ENCODE results near the gene SPACA6.
"Not testable (repeated sequence)": the region's sequence is repeated elsewhere in the genome, so short reads cannot be mapped to it uniquely, and the experiment has no call there.

SPACA6 gene

GRCh38 chr19:51668216-51668615, 24.9 kb upstream of the SPACA6 start:
- Histone ChIP-seq H3K23ac (ENCODE audit: low read depth, low read length, poor library complexity) (no peak overlapping the region), H3K36me3 (replicated peaks in 1 of 2; ENCODE audit: control insufficient read depth in 2 of 2, insufficient read depth in 2 of 2, low read length in 2 of 2) (no peaks in the 10 kb centered on the region), H3K18ac (ENCODE audit: low read length) (no peak overlapping the region), H2BK15ac (ENCODE audit: low read length) (no peak overlapping the region), H3K4me2 (ENCODE audit: insufficient read depth, low read length, poor library complexity, severe bottlenecking) (no peak overlapping the region), H4K8ac (ENCODE audit: low read depth, low read length) (no peak overlapping the region), H3K79me1 (ENCODE audit: low read depth, low read length) (no peaks in the 10 kb centered on the region), H2AFZ (ENCODE audit: low read length) (no peak overlapping the region), H2BK120ac (ENCODE audit: low read depth, low read length) (no peak overlapping the region), H2AK5ac (ENCODE audit: low read depth, low read length) (no peak overlapping the region), H3K4me1 (ENCODE audit: control insufficient read depth in 2 of 2, insufficient read depth in 1 of 2, low read depth in 1 of 2, low read length in 2 of 2) (no peaks in the 10 kb centered on the region), H2BK12ac (ENCODE audit: low read length) (no peak overlapping the region), H3K27ac (replicated peaks; ENCODE audit: low read length) (no peak overlapping the region), H3K9me3 (replicated peaks in 1 of 2; ENCODE audit: control insufficient read depth in 2 of 2, insufficient read depth in 1 of 2, low read depth in 1 of 2, low read length in 2 of 2) (no peaks in the 10 kb centered on the region), H2BK5ac (ENCODE audit: low read length) (no peak overlapping the region), H3K4ac (ENCODE audit: low read length) (no peak overlapping the region), H3K9ac (ENCODE audit: low read depth, low read length, poor library complexity) (no peak overlapping the region), H4K91ac (ENCODE audit: low read depth, low read length, poor library complexity) (no peak overlapping the region), H3K14ac (ENCODE audit: low read length) (no peak overlapping the region), H3K4me3 (ENCODE audit: low read length in 2 of 2) (no peak overlapping the region), H3K27me3 (ENCODE audit: control insufficient read depth in 3 of 3, insufficient read depth in 3 of 3, low read depth in 1 of 3, low read length in 3 of 3) (no peaks in the 10 kb centered on the region)
- no peak for DNase-seq (ENCODE audit: low spot score)
- no CpG with 5 or more reads among the region's 3 CpGs for WGBS, 2 donors (ENCODE audit: extremely low coverage in 2 of 2, insufficient read length in 2 of 2, insufficient replicate concordance in 1 of 2)

GRCh38 chr19:51675911-51676565, 17.1 kb upstream of the SPACA6 start:
- H3K18ac ChIP-seq (ENCODE audit: low read length); H3K9me3 ChIP-seq (replicated peaks in 1 of 2; ENCODE audit: control insufficient read depth in 2 of 2, insufficient read depth in 1 of 2, low read depth in 1 of 2, low read length in 2 of 2); H2BK5ac ChIP-seq (ENCODE audit: low read length); H3K23ac ChIP-seq (ENCODE audit: low read depth, low read length, poor library complexity); H2BK15ac ChIP-seq (ENCODE audit: low read length); H3K4ac ChIP-seq (ENCODE audit: low read length); H3K36me3 ChIP-seq (replicated peaks in 1 of 2; ENCODE audit: control insufficient read depth in 2 of 2, insufficient read depth in 2 of 2, low read length in 2 of 2); H4K91ac ChIP-seq (ENCODE audit: low read depth, low read length, poor library complexity); DNase-seq (ENCODE audit: low spot score); H3K4me3 ChIP-seq (ENCODE audit: low read length in 2 of 2); H3K4me1 ChIP-seq (ENCODE audit: control insufficient read depth in 2 of 2, insufficient read depth in 1 of 2, low read depth in 1 of 2, low read length in 2 of 2); H3K79me1 ChIP-seq (ENCODE audit: low read depth, low read length); H3K14ac ChIP-seq (ENCODE audit: low read length); H3K27me3 ChIP-seq (ENCODE audit: control insufficient read depth in 3 of 3, insufficient read depth in 3 of 3, low read depth in 1 of 3, low read length in 3 of 3); H2AFZ ChIP-seq (ENCODE audit: low read length); H3K9ac ChIP-seq (ENCODE audit: low read depth, low read length, poor library complexity); H2AK5ac ChIP-seq (ENCODE audit: low read depth, low read length); H3K4me2 ChIP-seq (ENCODE audit: insufficient read depth, low read length, poor library complexity, severe bottlenecking); H2BK120ac ChIP-seq (ENCODE audit: low read depth, low read length); H4K8ac ChIP-seq (ENCODE audit: low read depth, low read length); H2BK12ac ChIP-seq (ENCODE audit: low read length); H3K27ac ChIP-seq (replicated peaks; ENCODE audit: low read length): not testable (repeated sequence)
- no CpG with 5 or more reads among the region's 7 CpGs for WGBS, 2 donors (ENCODE audit: extremely low coverage in 2 of 2, insufficient read length in 2 of 2, insufficient replicate concordance in 1 of 2)

- no peak for DNase-seq (ENCODE audit: low spot score)
- no peak overlapping the region for H3K4ac ChIP-seq (ENCODE audit: low read length)
- no peak overlapping the region for H3K27ac ChIP-seq (replicated peaks; ENCODE audit: low read length)
- H3K9ac ChIP-seq (ENCODE audit: low read depth, low read length, poor library complexity): no peak overlapping the region
- no peak overlapping the region for H3K18ac ChIP-seq (ENCODE audit: low read length)
- H2BK5ac ChIP-seq (ENCODE audit: low read length): no peak overlapping the region
- no peaks in the 10 kb centered on the region for H3K79me1 ChIP-seq (ENCODE audit: low read depth, low read length)
- no peak overlapping the region for H2AK5ac ChIP-seq (ENCODE audit: low read depth, low read length)
- H3K36me3 ChIP-seq (replicated peaks in 1 of 2; ENCODE audit: control insufficient read depth in 2 of 2, insufficient read depth in 2 of 2, low read length in 2 of 2): no peaks in the 10 kb centered on the region
- H3K4me2 ChIP-seq (ENCODE audit: insufficient read depth, low read length, poor library complexity, severe bottlenecking): no peak overlapping the region
- no CpG with 5 or more reads among the region's 11 CpGs for WGBS, 2 donors (ENCODE audit: extremely low coverage in 2 of 2, insufficient read length in 2 of 2, insufficient replicate concordance in 1 of 2)
- no peak overlapping the region for H2BK120ac ChIP-seq (ENCODE audit: low read depth, low read length)
- H2BK12ac ChIP-seq (ENCODE audit: low read length): no peak overlapping the region
- H3K4me1 ChIP-seq (ENCODE audit: control insufficient read depth in 2 of 2, insufficient read depth in 1 of 2, low read depth in 1 of 2, low read length in 2 of 2): no peaks in the 10 kb centered on the region
- no peak overlapping the region for H4K8ac ChIP-seq (ENCODE audit: low read depth, low read length)
- no peak overlapping the region for H2BK15ac ChIP-seq (ENCODE audit: low read length)
- H4K91ac ChIP-seq (ENCODE audit: low read depth, low read length, poor library complexity): no peak overlapping the region
- H3K9me3 ChIP-seq (replicated peaks in 1 of 2; ENCODE audit: control insufficient read depth in 2 of 2, insufficient read depth in 1 of 2, low read depth in 1 of 2, low read length in 2 of 2): no peaks in the 10 kb centered on the region
- no peak overlapping the region for H2AFZ ChIP-seq (ENCODE audit: low read length)
- H3K4me3 ChIP-seq (ENCODE audit: low read length in 2 of 2): no peak overlapping the region
- no peak overlapping the region for H3K23ac ChIP-seq (ENCODE audit: low read depth, low read length, poor library complexity)
- H3K27me3 ChIP-seq (ENCODE audit: control insufficient read depth in 3 of 3, insufficient read depth in 3 of 3, low read depth in 1 of 3, low read length in 3 of 3): peaks cover 0 to 5% (median 0%) of the 10 kb centered on the region in 3 experiments
- no peak overlapping the region for H3K14ac ChIP-seq (ENCODE audit: low read length)
Observed at GRCh38 chr19:51676566-51677083, 16.5 kb upstream of the SPACA6 start.

DNA sequence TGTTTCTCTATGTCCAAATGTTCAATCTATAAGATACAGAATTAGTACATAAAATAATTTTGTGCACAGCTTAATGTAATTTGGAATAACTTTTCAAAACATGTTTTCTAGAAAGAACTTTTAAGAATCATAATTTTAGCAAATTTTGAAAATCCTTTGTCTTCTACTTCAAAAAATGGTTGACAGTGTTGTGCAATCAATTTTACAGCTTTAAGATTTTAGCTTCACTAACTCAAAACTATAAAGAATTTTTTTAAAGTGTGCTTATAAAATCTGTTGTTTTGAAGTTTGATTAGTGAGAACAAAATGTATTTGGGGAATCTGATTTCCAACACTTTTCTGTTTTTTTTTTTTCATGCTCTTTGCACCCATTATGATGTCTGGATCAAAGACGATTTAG, 12.7 kb upstream of the SPACA6 start:
- Histone ChIP-seq H3K18ac (ENCODE audit: low read length) (no peak overlapping the region), H3K23ac (ENCODE audit: low read depth, low read length, poor library complexity) (no peak overlapping the region), H3K14ac (ENCODE audit: low read length) (no peak overlapping the region), H2BK12ac (ENCODE audit: low read length) (no peak overlapping the region), H3K9me3 (replicated peaks in 1 of 2; ENCODE audit: control insufficient read depth in 2 of 2, insufficient read depth in 1 of 2, low read depth in 1 of 2, low read length in 2 of 2) (no peaks in the 10 kb centered on the region), H2BK120ac (ENCODE audit: low read depth, low read length) (no peak overlapping the region), H2BK15ac (ENCODE audit: low read length) (no peak overlapping the region), H3K9ac (ENCODE audit: low read depth, low read length, poor library complexity) (no peak overlapping the region), H3K27ac (replicated peaks; ENCODE audit: low read length) (no peak overlapping the region), H3K79me1 (ENCODE audit: low read depth, low read length) (no peaks in the 10 kb centered on the region), H3K4me2 (ENCODE audit: insufficient read depth, low read length, poor library complexity, severe bottlenecking) (no peak overlapping the region), H2BK5ac (ENCODE audit: low read length) (no peak overlapping the region), H3K4ac (ENCODE audit: low read length) (no peak overlapping the region), H3K4me3 (ENCODE audit: low read length in 2 of 2) (no peak overlapping the region), H3K4me1 (ENCODE audit: control insufficient read depth in 2 of 2, insufficient read depth in 1 of 2, low read depth in 1 of 2, low read length in 2 of 2) (no peaks in the 10 kb centered on the region), H3K36me3 (replicated peaks in 1 of 2; ENCODE audit: control insufficient read depth in 2 of 2, insufficient read depth in 2 of 2, low read length in 2 of 2) (no peaks in the 10 kb centered on the region), H4K8ac (ENCODE audit: low read depth, low read length) (no peak overlapping the region), H2AK5ac (ENCODE audit: low read depth, low read length) (no peak overlapping the region), H4K91ac (ENCODE audit: low read depth, low read length, poor library complexity) (no peak overlapping the region), H2AFZ (ENCODE audit: low read length) (no peak overlapping the region), H3K27me3 (ENCODE audit: control insufficient read depth in 3 of 3, insufficient read depth in 3 of 3, low read depth in 1 of 3, low read length in 3 of 3) (peaks cover 0 to 5% (median 0%) of the 10 kb centered on the region in 3 experiments)
- WGBS, 2 donors (ENCODE audit: extremely low coverage in 2 of 2, insufficient read length in 2 of 2, insufficient replicate concordance in 1 of 2): no CpG with 5 or more reads among the region's 1 CpG
- DNase-seq (ENCODE audit: low spot score): no peak

Measured in neuronal stem cell (in vitro differentiated cells).